Stomach (tissue), 4 donors: ENCODE data around the gene ICAM5.

Source experiments
- CTCF ChIP-seq, 7 experiments: fragments of 450-650 bp in 4 of 7; fragments of 200-600 bp in 3 of 7; sonication (generic) in 3 of 7; IDR thresholded peaks; one replicate each; pipeline ENCODE4 v1.5.1; 2016 to 2019; ENCODE audit warnings: antibody characterized with exemption in 7 of 7, control low read depth in 2 of 7, mild to moderate bottlenecking in 1 of 7
- EP300 ChIP-seq: sonication (generic); formaldehyde crosslinking; IDR thresholded peaks from one replicate; pipeline ENCODE4 v1.6.1; 2017; ENCODE audit warnings: antibody characterized with exemption
- POLR2A ChIP-seq, 4 donors: fragments of 450-650 bp; IDR thresholded peaks; one replicate each; pipeline ENCODE4 v1.6.1; 2016; ENCODE audit warnings: antibody characterized with exemption in 4 of 4, control low read depth in 2 of 4, mild to moderate bottlenecking in 1 of 4, moderate library complexity in 1 of 4
- POLR2AphosphoS5 ChIP-seq, 3 donors: sonication (generic); formaldehyde crosslinking; IDR thresholded peaks; one replicate each; pipeline ENCODE4 v1.6.1; 2016; ENCODE audit warnings: antibody characterized with exemption in 3 of 3

GRCh38 chr19:10332965-10333757 lies 43.4 kb downstream of the ICAM5 start, which contains the start of gene RAVER1:
- TF ChIP-seq CTCF (IDR thresholded peaks at IDR 0.05) = no peak
- peak; percentile 27 for TF ChIP-seq EP300
- peak; percentile 37 to 84 (median 78) for TF ChIP-seq POLR2AphosphoS5 (IDR thresholded peaks at IDR 0.05)
- no peak for TF ChIP-seq POLR2A (IDR thresholded peaks at IDR 0.05)
